ENCODE data around the gene ATP8B3. TPM values are rescaled to one million over a fixed set of nuclear protein-coding genes. Genes with fewer than 3 reads are reported as not detected.

ATP8B3 gene
- total and polyA plus RNA-seq, 2 of the 13 experiments (the other 11 are each of a cell fraction or from before 2014, with no cell fraction given), result 2.6 to 5.9 TPM

DNA sequence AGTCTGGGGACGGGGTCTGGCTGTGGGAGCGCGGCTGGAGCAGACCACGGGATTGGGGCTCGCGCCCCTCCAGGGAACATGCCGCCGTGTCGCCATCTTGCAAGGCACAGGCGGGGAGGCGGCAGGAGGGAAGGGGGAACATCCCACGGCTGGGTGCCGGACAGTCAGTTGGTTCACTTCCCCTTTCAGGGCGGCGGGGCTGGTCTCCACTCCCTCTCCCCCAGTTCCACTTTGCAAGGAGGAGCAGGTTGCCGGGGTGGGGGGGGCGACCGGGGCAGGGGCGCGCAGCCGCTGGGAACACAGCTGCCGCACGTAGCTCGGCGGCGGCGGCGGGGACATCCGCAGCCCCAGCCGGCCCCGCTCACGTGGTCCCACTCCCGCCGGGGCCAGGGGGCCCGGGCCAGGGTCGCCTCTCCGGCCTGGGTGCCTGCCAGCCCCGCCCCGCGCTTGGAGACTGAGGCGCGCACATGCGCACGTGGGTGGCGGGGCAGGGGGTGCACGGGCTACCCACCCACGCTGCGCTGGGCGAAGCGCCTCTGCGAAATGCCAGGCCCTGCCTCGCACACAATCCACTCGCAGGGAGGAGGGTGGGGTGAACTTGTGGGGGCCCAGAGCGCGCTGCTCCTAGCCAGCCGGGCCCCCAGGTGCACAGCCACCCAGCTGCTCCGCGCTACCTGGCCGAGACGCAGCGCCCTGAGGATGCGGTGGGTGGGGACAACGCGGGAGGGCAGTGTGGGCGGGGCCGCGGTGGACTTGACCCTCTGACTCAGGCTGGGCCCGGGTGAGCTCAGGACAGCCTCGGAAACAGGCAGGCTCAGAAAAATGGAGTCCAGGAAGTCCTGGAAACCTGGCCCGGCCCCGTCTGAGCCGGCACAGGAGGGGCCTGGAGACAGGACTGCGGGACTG lies 44.9 kb upstream of the ATP8B3 start (continued):
- TF ChIP-seq ZHX2 (IDR thresholded peaks at IDR 0.05; ENCODE audit: low read depth), result no peak
- TF ChIP-seq ZHX2 (CRISPR knock-in tag; IDR thresholded peaks at IDR 0.05; ENCODE audit: borderline replicate concordance), result no peak
- no peak for TF ChIP-seq ZBTB44 (CRISPR knock-in tag; IDR thresholded peaks at IDR 0.05)
- no peak for TF ChIP-seq CBX1 (IDR thresholded peaks at IDR 0.05; ENCODE audit: low read depth)
- 0 out of 2 replicates have a peak, but pooled peaks have one; percentile 62 for TF ChIP-seq ZHX1 (CRISPR knock-in tag; IDR thresholded peaks at IDR 0.05; ENCODE audit: low read depth)
- no peak for TF ChIP-seq REPIN1 (CRISPR knock-in tag; IDR thresholded peaks at IDR 0.05; ENCODE audit: borderline replicate concordance, low read depth)
- TF ChIP-seq, protein P1, sequence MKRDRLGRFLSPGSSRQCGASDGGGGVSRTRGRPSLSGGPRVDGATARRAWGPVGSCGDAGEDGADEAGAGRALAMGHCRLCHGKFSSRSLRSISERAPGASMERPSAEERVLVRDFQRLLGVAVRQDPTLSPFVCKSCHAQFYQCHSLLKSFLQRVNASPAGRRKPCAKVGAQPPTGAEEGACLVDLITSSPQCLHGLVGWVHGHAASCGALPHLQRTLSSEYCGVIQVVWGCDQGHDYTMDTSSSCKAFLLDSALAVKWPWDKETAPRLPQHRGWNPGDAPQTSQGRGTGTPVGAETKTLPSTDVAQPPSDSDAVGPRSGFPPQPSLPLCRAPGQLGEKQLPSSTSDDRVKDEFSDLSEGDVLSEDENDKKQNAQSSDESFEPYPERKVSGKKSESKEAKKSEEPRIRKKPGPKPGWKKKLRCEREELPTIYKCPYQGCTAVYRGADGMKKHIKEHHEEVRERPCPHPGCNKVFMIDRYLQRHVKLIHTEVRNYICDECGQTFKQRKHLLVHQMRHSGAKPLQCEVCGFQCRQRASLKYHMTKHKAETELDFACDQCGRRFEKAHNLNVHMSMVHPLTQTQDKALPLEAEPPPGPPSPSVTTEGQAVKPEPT (CRISPR knock-in tag; IDR thresholded peaks at IDR 0.05; ENCODE audit: low read depth), result no peak
- no peak for TF ChIP-seq CREBL2 (CRISPR knock-in tag; IDR thresholded peaks at IDR 0.05; ENCODE audit: borderline replicate concordance)
- TF ChIP-seq, protein P2, sequence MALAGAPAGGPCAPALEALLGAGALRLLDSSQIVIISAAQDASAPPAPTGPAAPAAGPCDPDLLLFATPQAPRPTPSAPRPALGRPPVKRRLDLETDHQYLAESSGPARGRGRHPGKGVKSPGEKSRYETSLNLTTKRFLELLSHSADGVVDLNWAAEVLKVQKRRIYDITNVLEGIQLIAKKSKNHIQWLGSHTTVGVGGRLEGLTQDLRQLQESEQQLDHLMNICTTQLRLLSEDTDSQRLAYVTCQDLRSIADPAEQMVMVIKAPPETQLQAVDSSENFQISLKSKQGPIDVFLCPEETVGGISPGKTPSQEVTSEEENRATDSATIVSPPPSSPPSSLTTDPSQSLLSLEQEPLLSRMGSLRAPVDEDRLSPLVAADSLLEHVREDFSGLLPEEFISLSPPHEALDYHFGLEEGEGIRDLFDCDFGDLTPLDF (CRISPR knock-in tag; IDR thresholded peaks at IDR 0.05), result no peak
- peak; percentile 23; the same call in 1 of the 3 replicates for TF ChIP-seq MXI1 (IDR thresholded peaks at IDR 0.05; ENCODE audit: borderline replicate concordance, low read depth, low read length)
- TF ChIP-seq ZNF335 (CRISPR knock-in tag; IDR thresholded peaks at IDR 0.05), result peak; percentile 77; the same call in 1 of the 2 replicates
